Activated naive CD4-positive, alpha-beta T cell treated with Interleukin-2 at 50 U/mL for 16 hours (primary cell): ENCODE measurements around the gene MEIS1.

Experiments used
- DNase-seq: peaks from one replicate; pipeline ENCODE4 v3.0.0-alpha.2; 2020

Gene MEIS1

DNA sequence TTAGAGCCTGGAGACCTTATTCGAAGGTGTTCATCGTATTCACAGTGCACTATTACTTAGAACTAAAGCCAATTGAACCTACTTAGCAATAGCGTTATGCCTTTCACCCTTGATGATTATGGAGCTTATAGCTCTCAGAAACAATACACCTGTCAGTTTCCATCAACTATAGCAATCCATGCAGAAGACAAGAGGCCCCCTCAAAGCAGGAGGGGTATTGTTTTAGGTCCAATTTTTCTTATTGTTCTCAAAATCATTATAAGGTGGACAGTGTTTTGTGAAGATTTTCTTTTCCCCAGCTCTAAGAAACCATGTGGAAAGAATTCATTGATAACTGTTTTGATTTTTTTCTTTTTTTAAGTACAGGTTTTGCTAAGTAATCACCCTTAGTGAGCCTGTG, 135.5 kb downstream of the MEIS1 start:
- DNase-seq: no peak

GRCh38 chr2:66571918-66572317, 137.0 kb downstream of the MEIS1 start:
- DNase-seq: no peak

DNA sequence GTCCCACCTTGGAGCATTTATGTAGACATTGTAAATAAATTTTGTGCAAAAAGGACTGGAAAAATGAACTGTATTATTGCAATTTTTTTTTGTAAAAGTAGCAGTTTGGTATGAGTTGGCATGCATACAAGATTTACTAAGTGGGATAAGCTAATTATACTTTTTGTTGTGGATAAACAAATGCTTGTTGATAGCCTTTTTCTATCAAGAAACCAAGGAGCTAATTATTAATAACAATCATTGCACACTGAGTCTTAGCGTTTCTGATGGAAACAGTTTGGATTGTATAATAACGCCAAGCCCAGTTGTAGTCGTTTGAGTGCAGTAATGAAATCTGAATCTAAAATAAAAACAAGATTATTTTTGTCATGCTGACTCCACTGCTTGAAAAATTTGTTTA, 137.5 kb downstream of the MEIS1 start:
- DNase-seq: no peak

DNA sequence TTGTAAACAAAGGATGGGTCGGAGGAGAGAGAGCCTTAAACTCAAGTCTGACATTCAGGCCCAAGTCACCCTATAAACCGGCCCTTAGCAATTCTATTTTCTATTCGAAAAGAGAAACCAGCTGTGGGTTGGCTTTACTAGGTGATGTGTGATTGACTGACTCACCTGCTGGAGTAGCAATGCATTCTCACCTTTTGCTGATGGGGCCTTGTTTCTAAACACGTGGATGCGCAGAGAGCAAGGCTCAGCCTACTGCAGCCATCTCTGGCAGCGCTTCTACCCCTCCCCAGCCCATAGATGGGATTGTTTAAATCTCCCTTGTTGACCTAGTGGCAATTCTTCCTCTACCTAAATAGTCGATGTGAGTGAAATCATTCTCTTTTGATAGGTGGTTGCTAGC, 138.5 kb downstream of the MEIS1 start:
- DNase-seq: no peak

- no peak for DNase-seq
Observed at GRCh38 chr2:66573821-66574233, 138.9 kb downstream of the MEIS1 start.

- DNase-seq: no peak
Observed at GRCh38 chr2:66574701-66575624, 140.0 kb downstream of the MEIS1 start.

GRCh38 chr2:66575625-66576310, 140.8 kb downstream of the MEIS1 start:
- DNase-seq: no peak

DNA sequence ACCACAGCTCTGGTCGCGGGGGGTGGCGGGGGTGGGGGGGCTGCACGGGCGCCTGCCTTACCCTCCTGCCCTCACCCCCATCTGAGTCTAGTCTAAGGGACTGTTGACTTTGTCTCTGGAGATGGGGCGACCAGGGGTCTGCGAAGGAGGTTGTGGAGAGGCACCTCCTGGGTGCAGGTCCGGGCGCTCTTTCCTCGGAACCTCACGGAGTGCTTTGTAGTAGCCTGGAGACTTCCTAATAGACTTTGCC, 141.3 kb downstream of the MEIS1 start:
- no peak for DNase-seq

DNA sequence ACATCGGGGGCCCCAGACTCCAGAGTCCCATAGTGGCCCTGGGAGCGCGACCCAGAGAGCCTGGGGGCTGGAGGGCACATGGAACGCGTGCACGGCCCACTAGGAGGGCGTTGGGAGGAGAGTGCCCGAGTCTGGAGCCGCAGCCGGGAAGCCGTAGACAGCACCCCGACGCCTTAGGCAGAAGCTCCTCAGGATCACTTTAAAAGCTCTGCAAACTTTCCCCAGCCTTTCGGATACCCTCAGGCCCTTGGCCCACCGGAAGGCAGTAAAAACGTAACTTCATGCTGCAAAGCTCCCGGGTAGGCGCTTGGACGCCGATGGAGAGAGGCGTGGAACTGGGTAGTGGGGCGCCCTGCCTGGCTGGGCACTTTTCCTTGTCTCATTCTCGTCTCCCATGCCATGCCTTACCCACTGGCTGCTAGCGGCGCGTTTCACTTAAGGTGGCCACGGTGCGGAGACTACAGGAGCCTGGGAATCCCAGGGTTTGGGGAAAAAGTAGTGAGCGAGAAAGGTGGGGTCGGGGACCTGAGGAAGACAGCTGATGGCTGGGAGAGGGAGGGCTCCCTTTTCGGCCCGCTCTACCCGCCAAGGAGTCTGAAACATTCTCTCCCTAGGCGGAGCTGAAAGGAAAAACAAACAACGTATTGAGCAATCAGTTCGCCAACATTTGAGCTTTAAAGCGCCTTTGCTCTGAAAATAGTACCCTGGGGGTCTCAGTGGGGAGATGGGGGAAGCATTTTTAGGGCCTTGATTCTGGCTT, 141.8 kb downstream of the MEIS1 start:
- no peak for DNase-seq

DNA sequence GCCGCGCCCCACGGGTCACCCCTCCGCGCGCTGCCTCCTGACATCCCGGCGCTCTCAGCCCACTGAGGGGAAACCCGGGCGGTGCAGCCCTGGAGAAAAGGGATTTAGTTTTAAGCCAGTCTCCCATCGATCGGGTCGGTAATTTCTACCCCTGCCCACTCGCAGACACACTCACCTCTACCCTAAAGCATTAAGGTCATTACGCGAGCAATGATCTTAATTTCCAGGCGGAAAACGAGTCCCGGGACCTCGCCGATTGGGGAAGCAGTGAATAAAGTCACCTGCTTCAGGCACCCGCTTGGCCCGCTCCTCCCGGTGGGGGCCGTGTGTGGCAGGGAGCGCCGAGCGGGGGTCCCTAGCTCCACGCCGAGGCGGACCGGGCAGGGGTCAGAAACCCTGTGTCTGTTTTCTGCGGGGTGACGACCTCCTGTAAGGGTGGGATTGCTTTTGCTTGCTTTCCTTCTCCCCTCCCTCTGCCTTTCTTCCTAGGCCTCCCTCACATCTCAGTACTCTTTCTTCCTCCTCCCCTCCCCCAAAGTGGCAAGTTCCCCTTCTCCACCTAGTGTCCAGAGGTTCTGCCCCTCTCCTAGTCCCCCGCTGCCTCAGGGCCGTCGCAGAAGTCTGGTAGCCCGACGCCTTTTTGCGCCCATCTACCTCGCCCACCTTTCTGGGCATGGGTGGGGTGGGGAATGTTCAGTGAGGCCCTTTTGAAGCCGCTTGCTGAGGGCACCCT, 142.6 kb downstream of the MEIS1 start:
- no peak for DNase-seq

- DNase-seq: no peak
Observed at GRCh38 chr2:66578054-66578686, 143.2 kb downstream of the MEIS1 start.

DNA sequence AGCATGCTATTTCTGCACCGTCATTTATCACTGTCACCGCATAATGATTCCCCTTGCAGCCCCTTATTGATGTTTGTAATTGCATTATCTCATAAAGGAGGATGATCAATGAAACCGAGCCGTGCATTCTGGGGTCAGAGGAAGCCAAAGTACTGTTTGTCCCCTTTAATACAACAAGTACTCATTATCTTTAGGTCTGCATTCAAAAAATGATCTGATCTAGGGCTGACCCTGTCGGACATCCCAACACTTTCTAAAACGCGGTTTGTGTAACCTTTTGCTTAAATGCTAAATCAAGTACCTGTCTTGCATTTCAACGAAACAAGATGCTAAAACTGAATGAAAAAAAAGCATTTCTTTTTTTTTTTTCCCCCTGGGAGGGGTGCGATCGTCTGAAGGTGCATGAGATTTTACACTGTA, 143.8 kb downstream of the MEIS1 start:
- no peak for DNase-seq

DNA sequence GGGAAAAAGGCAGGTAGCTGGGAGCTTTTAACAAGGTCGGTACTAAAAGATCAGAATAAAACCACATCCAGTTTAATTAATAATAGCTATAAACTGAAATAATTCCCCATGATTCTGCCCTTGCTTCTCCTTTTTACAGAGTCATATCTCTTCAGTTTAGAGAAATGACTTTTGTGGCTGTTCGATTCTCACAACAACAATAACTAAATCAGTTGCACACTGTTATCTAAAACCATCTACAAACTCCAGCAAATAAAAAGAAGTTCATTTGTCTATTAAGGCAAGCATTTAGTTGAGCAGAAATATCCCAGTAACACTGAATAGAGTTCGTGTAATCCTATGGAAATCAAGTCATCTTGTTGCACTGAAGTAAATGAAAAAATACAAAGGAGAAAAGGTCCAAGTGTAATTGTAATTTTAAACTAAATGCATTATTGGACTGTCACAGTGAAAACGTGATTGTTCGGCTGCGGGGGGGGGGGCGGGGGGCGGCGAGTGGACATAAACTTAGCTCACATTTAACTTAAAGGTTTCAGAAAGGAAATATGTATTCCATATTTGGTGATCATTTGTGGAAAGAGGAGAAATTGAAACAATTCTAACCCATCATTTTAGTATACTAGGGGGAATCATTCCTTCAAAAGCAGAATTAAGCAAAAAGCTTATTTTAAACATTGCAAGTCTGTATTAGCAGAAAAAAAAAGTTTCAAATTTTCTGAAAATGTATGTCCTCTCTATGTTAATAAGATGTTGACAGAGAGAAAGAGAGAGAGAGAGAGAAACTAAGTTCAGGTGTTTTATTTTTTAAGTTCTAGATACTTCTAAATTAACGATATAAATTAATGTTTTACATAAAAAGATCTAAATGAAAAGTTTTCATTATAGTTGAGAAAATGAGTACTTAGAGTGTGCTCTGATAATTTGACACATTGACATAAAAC, 144.5 kb downstream of the MEIS1 start:
- DNase-seq: no peak

DNA sequence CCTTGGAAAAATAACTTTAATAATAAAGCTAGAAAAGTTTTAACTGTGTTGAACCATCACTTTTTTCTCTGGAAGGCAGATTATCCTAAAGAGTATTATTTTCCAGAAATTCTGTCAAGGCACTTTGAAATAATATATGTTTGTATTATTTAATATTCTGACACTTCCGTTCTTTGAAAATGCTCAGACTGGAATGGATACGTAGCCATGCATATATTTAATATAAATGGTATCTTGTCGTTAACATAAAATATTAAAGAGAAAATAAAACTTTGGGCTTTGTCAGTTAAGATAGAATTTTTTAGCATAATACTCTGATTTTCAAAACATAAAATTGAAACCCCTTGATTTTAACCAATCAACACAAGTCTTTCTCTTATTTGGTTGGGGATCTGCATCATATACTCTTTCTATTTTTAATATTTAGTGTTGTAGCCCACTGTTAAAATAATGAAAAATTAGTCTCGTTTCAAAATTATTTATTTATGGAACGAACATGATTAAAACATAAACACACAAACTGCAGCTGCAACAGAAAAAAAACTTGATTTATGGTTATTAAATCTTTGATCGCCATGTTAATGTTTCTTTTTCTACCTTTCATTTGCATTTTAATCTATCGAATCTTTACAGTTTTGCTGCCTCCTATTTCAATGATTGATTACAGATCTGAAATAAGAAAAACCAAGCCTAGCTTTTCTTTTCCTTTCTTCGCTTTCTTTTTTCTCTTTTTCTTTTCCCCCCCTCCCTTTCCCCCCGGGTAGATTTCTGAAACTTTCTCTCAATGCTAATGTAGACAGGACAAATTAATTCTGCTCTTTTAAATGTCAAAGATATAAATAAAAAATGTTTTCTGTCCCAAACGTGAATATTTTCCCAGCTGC, 145.5 kb downstream of the MEIS1 start:
- DNase-seq: no peak

GRCh38 chr2:66581339-66582103, 146.6 kb downstream of the MEIS1 start:
- DNase-seq: no peak

GRCh38 chr2:66582104-66582986, 147.4 kb downstream of the MEIS1 start:
- no peak for DNase-seq

DNA sequence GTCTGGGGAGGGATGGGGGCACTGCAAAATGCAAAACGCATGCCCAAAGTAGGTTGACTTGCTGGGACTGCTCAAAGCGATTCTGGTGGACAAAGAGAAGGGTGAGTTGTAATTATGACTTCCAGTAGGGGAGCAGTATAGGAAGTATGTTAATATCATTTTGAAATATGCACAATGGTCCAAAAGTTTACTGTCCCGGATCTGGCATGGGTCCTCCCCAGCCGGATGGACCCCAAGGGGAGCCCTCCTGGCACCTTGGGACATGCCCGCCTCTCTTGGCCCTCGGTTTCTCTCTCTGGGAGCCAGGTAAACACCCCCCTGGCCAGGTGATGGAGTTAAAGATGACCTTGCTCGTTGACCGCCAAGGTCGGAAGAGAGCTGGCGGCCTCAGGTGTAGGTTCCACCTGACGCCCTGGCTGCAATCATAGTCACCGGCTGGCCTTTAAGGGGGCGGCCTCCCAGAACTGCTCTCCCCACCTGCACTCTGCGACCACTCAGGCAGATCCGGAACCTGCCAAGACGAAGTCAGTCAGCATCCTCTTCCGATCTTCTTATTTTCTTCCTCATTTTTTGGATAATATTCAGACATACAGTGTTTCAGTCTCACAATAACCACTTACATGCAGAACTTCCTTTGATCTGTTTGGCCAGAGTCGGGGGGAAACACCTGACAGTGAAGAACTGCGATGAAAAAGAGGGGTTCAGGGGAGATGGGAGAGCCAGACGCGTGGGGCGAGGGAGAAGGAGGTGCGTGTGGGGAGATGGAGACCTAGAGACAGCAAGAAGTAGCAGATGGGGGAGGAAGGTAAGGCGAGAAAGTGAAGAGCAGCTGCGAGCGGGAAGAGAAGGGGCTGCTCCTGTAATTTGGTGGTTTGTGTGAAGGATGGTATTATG, 148.3 kb downstream of the MEIS1 start:
- DNase-seq: no peak
